Stomach (tissue), 9 donors: ENCODE measurements around the gene LARGE1. TPM values are rescaled to one million over a fixed set of nuclear protein-coding genes. Genes with fewer than 3 reads are reported as not detected.

Experiments
- DNase-seq, 2 donors: peaks; one replicate each; pipeline versions ENCODE4 v3.0.0 to v3.0.0-alpha.2; 2013 to 2019
- H3K27ac ChIP-seq, 5 donors: fragments of 200-600 bp in 4 of 5; sonication (generic) in 4 of 5; one replicate each; pipeline ENCODE4 v1.5.1; 2013 to 2019; ENCODE audit warnings: mild to moderate bottlenecking in 1 of 5, moderate library complexity in 1 of 5
- H3K27me3 ChIP-seq, 3 donors: fragments of 200-600 bp; sonication (generic); one replicate each; pipeline ENCODE4 v1.5.1; 2017 to 2019; ENCODE audit warnings: mixed run types in 1 of 3
- H3K36me3 ChIP-seq, 4 donors: fragments of 200-600 bp; sonication (generic); 1 replicate in 3 of 4; 2 replicates in 1 of 4; pipeline ENCODE4 v1.5.1; 2016 to 2019
- H3K4me1 ChIP-seq, 4 donors: fragments of 200-600 bp; sonication (generic); one replicate each; pipeline ENCODE4 v1.5.1; 2016 to 2019
- H3K4me3 ChIP-seq, 4 donors: fragments of 200-600 bp; sonication (generic) in 3 of 4; one replicate each; pipeline ENCODE4 v1.5.1; 2016 to 2019; ENCODE audit warnings: mild to moderate bottlenecking in 1 of 4
- H3K9me3 ChIP-seq, 4 donors: fragments of 200-600 bp; sonication (generic); one replicate each; pipeline ENCODE4 v1.5.1; 2016 to 2019
- EP300 ChIP-seq: sonication (generic); formaldehyde crosslinking; IDR thresholded peaks from one replicate; pipeline ENCODE4 v1.6.1; 2017; ENCODE audit warnings: antibody characterized with exemption
- POLR2A ChIP-seq, 4 donors: fragments of 450-650 bp; IDR thresholded peaks; one replicate each; pipeline ENCODE4 v1.6.1; 2016; ENCODE audit warnings: antibody characterized with exemption in 4 of 4, control low read depth in 2 of 4, mild to moderate bottlenecking in 1 of 4, moderate library complexity in 1 of 4
- POLR2AphosphoS5 ChIP-seq, 3 donors: sonication (generic); formaldehyde crosslinking; IDR thresholded peaks; one replicate each; pipeline ENCODE4 v1.6.1; 2016; ENCODE audit warnings: antibody characterized with exemption in 3 of 3
- WGBS, 5 donors: extraction: QIAGEN DNeasy Blood & Tissue Kit in 3 of 5; methylation state at CpG; one replicate each; pipeline versions ENCODE4 v1.1.5 to v1.1.7; 2013 to 2018; 5-methylcytosine and 5-hydroxymethylcytosine counted together
- intact Hi-C: fragments of 100-400 bp; cut with DNase I; formaldehyde crosslinking; loops from one replicate; pipeline ENCODE4 v1.15.1; 2023; ENCODE audit warnings: low total_unique reads
- polyA plus RNA-seq, 3 donors: library from polyadenylated mRNA; stranded (reverse); fragments of 200-250 nt; gene quantifications; one replicate each; pipeline ENCODE4 v1.2.3, GENCODE V29; 2013
- total RNA-seq, 5 donors: library from RNA; depleted of rRNA; stranded (reverse); fragments of >200 nt; gene quantifications; one replicate each; pipeline versions ENCODE4 v1.1.0 to v1.2.3, GENCODE V29; 2014 to 2016
- TF ChIP-seq, protein P1 (sequence below), 7 experiments: fragments of 450-650 bp in 4 of 7; fragments of 200-600 bp in 3 of 7; sonication (generic) in 3 of 7; IDR thresholded peaks; one replicate each; pipeline ENCODE4 v1.5.1; 2016 to 2019; ENCODE audit warnings: antibody characterized with exemption in 7 of 7, control low read depth in 2 of 7, mild to moderate bottlenecking in 1 of 7
- donor health status: healthy with polysubstance abuse.
- donor health status: Bipolar disorder and iron deficiency.
- donor health status: healthy.

The LARGE1 gene
- total and polyA plus RNA-seq, 8 donors = 3.5 to 110 (median 51.6) TPM

DNA sequence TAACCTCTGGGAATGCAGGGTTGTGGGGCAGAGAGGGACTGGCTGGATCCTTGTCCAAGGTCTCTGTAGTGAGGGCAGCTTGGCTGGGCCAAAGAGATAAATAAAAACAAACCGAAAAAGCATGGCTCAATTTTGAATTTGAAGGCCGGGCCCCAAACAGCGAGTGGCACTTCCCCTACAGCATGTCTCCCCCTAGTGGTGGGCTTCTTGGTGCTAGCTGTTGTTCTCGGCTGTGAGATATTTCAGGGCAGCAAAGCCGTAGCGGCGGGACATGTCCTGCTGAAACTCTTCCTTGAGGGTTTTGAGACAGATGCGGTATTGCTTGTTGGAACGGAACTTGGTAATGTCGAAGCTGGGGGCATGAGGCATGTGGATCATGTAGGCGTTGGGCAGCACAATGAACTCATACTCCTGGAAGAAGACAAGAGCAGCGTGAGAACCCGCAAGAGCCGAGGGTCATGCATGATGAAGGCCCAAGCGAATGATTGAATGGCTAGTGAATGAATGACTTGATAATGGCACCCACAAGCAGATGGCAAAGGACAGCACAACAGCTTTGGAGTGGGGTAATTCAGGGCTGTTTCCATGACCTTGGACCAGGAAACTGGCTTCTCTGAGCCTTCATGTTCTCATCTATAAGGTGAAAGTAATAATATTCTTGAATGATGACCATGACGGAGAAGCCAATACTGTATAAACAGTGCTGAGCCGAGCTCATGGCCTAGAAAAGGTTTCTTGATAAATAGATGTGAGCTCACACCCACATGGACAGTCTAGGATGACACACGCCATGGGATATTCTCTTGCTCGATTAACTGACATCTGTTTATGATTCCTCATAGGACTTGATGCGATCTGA lies 645.8 kb downstream of the LARGE1 start:
- 90 to 96% (median 95%) methylated on average over 20 of the region's 20 CpGs for WGBS, 5 donors
- intact Hi-C loops = no loop called here
- no peaks in the 10 kb centered on the region for H3K9me3 ChIP-seq
- H3K27me3 ChIP-seq = no peaks in the 10 kb centered on the region
- peak in 1 of 2 donors; percentile 13 for DNase-seq
- H3K4me1 ChIP-seq = peaks cover 0 to 32% (median 15%) of the 10 kb centered on the region in 4 donors
- peaks cover 0 to 52% (median 34%) of the 10 kb centered on the region in 4 donors for H3K36me3 ChIP-seq
- TF ChIP-seq, protein P1, sequence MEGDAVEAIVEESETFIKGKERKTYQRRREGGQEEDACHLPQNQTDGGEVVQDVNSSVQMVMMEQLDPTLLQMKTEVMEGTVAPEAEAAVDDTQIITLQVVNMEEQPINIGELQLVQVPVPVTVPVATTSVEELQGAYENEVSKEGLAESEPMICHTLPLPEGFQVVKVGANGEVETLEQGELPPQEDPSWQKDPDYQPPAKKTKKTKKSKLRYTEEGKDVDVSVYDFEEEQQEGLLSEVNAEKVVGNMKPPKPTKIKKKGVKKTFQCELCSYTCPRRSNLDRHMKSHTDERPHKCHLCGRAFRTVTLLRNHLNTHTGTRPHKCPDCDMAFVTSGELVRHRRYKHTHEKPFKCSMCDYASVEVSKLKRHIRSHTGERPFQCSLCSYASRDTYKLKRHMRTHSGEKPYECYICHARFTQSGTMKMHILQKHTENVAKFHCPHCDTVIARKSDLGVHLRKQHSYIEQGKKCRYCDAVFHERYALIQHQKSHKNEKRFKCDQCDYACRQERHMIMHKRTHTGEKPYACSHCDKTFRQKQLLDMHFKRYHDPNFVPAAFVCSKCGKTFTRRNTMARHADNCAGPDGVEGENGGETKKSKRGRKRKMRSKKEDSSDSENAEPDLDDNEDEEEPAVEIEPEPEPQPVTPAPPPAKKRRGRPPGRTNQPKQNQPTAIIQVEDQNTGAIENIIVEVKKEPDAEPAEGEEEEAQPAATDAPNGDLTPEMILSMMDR (IDR thresholded peaks at IDR 0.05) = peak in 1 of 7 experiments; percentile 27
- TF ChIP-seq EP300 = no peak
- H3K27ac ChIP-seq = no peak overlapping the region
- H3K4me3 ChIP-seq = no peak overlapping the region

DNA sequence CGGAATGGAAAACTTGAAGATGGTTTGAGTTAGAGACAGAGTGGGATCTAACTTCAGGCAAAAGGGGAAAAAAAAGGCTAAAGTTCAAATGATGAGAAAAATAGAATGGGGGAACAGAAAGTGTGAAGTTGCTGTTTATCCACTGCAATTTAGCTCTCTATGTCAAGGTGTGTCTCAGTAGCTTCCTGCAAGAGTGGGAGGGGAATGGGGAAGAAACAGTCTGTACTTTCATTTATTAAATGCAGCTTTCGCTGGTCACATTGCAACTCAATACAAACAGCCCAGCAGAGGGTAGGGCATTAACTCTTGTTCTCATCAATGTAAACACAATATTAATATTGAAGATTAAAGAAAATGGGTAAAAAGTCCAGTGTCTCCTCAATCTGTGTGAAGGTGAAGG lies 647.4 kb downstream of the LARGE1 start:
- 90 to 97% (median 95%) methylated on average over 2 of the region's 2 CpGs for WGBS, 5 donors
- peaks cover 0 to 32% (median 15%) of the 10 kb centered on the region in 4 donors for H3K4me1 ChIP-seq
- H3K27ac ChIP-seq = no peak overlapping the region
- H3K36me3 ChIP-seq = peaks cover 0 to 38% (median 25%) of the 10 kb centered on the region in 4 donors
- intact Hi-C loops = no loop called here
- no peak overlapping the region for H3K4me3 ChIP-seq
- no peak for TF ChIP-seq POLR2AphosphoS5 (IDR thresholded peaks at IDR 0.05)
- no peak for TF ChIP-seq POLR2A (IDR thresholded peaks at IDR 0.05)
- TF ChIP-seq, protein P1 (IDR thresholded peaks at IDR 0.05) = no peak
- no peak for TF ChIP-seq EP300
- no peaks in the 10 kb centered on the region for H3K9me3 ChIP-seq
- no peak for DNase-seq
- H3K27me3 ChIP-seq = no peaks in the 10 kb centered on the region

DNA sequence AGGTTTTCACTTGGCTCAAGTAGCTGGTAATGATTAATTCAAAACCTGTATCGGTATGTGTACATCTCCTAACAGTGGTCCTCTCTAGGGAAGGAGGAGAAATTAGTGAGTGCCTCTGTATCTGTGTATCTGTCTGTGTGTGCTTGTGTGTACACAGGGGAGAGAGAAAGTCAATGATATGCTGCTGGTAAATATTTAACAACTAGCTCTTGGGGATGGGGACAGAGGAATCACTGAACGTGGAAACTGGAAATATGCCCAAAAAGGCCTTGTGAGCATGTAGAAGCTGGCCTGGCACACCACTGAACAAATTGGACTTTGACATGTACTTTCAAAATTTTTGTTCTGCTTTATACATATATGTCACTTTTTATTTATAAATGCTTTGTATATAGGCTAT lies 648.1 kb downstream of the LARGE1 start:
- WGBS, 5 donors = 27 to 51% (median 37%) methylated on average over 2 of the region's 2 CpGs
- Histone ChIP-seq H3K4me3 (no peak overlapping the region), H3K27me3 (no peaks in the 10 kb centered on the region), H3K36me3 (peaks cover 0 to 31% (median 24%) of the 10 kb centered on the region in 4 donors), H3K27ac (peak overlapping the region in 2 of 5 donors; percentile 33 to 35), H3K4me1 (peaks cover 0 to 32% (median 15%) of the 10 kb centered on the region in 4 donors), H3K9me3 (no peaks in the 10 kb centered on the region)
- TF ChIP-seq, protein P1 (IDR thresholded peaks at IDR 0.05) = no peak
- TF ChIP-seq POLR2A (IDR thresholded peaks at IDR 0.05) (no peak), EP300 (no peak), POLR2AphosphoS5 (IDR thresholded peaks at IDR 0.05) (no peak)
- intact Hi-C loops = no loop called here
- DNase-seq = peak in 1 of 2 donors; percentile 19

DNA sequence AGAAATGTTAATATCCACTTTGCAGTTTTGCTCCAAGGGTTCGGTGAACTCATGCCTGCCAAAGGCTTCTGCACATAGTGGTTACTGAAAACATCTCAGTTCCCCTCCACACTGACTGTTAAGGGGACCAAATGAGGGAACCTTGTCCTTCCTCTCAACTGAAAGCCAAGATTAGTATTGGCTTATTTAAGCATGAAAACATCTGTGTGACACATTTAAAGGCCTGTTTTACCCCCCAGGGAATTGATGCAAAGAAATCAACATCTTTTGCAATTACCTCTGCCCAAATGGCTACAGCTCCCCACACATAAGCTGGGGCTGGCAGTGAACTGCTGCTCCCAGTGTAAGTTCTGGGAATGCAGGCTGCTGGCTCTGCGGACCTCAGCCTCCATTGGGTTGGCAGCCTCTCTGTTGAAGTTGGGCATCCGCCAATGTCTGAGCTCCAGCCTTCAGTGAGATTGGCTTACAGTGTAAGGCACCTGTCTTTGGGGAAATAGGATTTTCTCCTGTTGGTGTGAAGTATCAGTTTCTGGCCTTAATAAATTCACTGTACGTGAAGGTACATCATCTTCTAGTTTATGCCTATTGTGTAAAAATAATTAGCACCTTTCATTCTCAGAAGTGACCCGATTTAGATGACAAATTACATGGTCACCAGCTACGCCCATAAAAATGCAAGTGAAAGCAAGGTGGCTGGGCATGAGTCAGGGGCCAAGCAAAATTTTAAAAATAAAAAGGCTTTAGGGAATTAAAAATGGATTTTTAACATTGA lies 648.7 kb downstream of the LARGE1 start:
- H3K27ac ChIP-seq = peak overlapping the region in 2 of 5 donors; percentile 33 to 35
- intact Hi-C loops = no loop called here
- WGBS, 5 donors = 39 to 67% (median 46%) methylated on average over 6 of the region's 6 CpGs
- peaks cover 0 to 25% (median 18%) of the 10 kb centered on the region in 4 donors for H3K36me3 ChIP-seq
- H3K4me3 ChIP-seq = no peak overlapping the region
- no peaks in the 10 kb centered on the region for H3K27me3 ChIP-seq
- DNase-seq = peak; percentile 42 to 87
- TF ChIP-seq POLR2A (IDR thresholded peaks at IDR 0.05) (no peak), EP300 (no peak), POLR2AphosphoS5 (IDR thresholded peaks at IDR 0.05) (peak in 1 of 3 donors; percentile 44)
- TF ChIP-seq, protein P1 (IDR thresholded peaks at IDR 0.05) = no peak
- H3K9me3 ChIP-seq = no peaks in the 10 kb centered on the region
- peaks cover 0 to 32% (median 15%) of the 10 kb centered on the region in 4 donors for H3K4me1 ChIP-seq
